GM18508 (cell line): ENCODE measurements around the gene CLASP1.
"Not testable (repeated sequence)": the region's sequence is repeated elsewhere in the genome, so short reads cannot be mapped to it uniquely, and the experiment has no call there.

Experiments
- ATAC-seq: cut with Tn5 transposase; IDR thresholded peaks from one replicate; pipeline ENCODE4 v1.9.1; 2021; ENCODE audit warnings: moderate number of reproducible peaks; ENCODE audit not compliant: insufficient read depth, unreplicated experiment

CLASP1 gene

GRCh38 chr2:121398853-121399252 is 250.4 kb downstream of the CLASP1 start:
- no peak for ATAC-seq

- no peak for ATAC-seq
Observed at GRCh38 chr2:121390082-121390692, 259.1 kb downstream of the CLASP1 start.

GRCh38 chr2:121388371-121388770 is 260.9 kb downstream of the CLASP1 start:
- ATAC-seq, result no peak

- no peak for ATAC-seq
Observed at GRCh38 chr2:121387591-121388325, 261.5 kb downstream of the CLASP1 start.

- no peak for ATAC-seq
Observed at GRCh38 chr2:121386707-121387106, 262.6 kb downstream of the CLASP1 start.

GRCh38 chr2:121386102-121386501 is 263.2 kb downstream of the CLASP1 start:
- ATAC-seq, result no peak

- ATAC-seq, result no peak
Observed at GRCh38 chr2:121382744-121383143, 266.5 kb downstream of the CLASP1 start.

- ATAC-seq, result no peak
Observed at GRCh38 chr2:121377646-121378045, 271.6 kb downstream of the CLASP1 start.

GRCh38 chr2:121376535-121377250 is 272.6 kb downstream of the CLASP1 start:
- ATAC-seq, result no peak

GRCh38 chr2:121375621-121376159 is 273.6 kb downstream of the CLASP1 start:
- ATAC-seq, result no peak

- ATAC-seq, result not testable (repeated sequence)
Observed at GRCh38 chr2:121374412-121375075, 274.7 kb downstream of the CLASP1 start.

GRCh38 chr2:121372721-121373353 is 276.4 kb downstream of the CLASP1 start:
- no peak for ATAC-seq

- ATAC-seq, result no peak
Observed at GRCh38 chr2:121372082-121372481, 277.2 kb downstream of the CLASP1 start.

GRCh38 chr2:121368836-121369235 is 280.4 kb downstream of the CLASP1 start:
- no peak for ATAC-seq

- no peak for ATAC-seq
Observed at GRCh38 chr2:121368155-121368554, 281.1 kb downstream of the CLASP1 start.

GRCh38 chr2:121367246-121367900 is 281.9 kb downstream of the CLASP1 start:
- ATAC-seq, result no peak

GRCh38 chr2:121366040-121366439 is 283.2 kb downstream of the CLASP1 start:
- ATAC-seq, result no peak

- ATAC-seq, result no peak
Observed at GRCh38 chr2:121365061-121365460, 284.2 kb downstream of the CLASP1 start.

- no peak for ATAC-seq
Observed at GRCh38 chr2:121363632-121364420, 285.4 kb downstream of the CLASP1 start.
